HG03521 (cell line): ENCODE measurements around the gene GOLGA8K.
"Not testable (repeated sequence)": the region's sequence is repeated elsewhere in the genome, so short reads cannot be mapped to it uniquely, and the experiment has no call there.

ENCODE experiments used
- ATAC-seq: cut with Tn5 transposase; IDR thresholded peaks from one replicate; pipeline ENCODE4 v1.9.1; 2021; ENCODE audit warnings: mild to moderate bottlenecking, moderate library complexity; ENCODE audit not compliant: unreplicated experiment

The GOLGA8K gene

DNA sequence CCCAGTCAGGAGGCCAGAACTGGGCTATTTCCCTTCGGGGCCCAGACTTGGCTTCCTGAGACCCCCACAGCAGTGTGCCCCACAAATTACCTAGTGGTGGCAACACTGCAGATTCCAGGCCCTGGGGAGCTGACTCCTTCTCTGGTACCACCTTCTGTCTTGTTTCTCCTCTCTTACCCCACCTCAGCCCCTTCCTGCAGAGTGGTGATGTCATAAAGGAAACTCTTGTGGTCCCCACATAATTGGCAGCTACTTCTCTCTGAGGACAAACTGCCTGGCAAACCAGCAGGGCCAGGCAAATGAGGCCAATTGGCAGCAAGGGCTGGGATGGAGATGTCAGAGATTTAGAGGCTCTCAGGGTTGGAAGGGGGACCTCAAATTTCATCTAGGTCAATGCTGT lies 44.6 kb downstream of the GOLGA8K start:
- ATAC-seq, result not testable (repeated sequence)

DNA sequence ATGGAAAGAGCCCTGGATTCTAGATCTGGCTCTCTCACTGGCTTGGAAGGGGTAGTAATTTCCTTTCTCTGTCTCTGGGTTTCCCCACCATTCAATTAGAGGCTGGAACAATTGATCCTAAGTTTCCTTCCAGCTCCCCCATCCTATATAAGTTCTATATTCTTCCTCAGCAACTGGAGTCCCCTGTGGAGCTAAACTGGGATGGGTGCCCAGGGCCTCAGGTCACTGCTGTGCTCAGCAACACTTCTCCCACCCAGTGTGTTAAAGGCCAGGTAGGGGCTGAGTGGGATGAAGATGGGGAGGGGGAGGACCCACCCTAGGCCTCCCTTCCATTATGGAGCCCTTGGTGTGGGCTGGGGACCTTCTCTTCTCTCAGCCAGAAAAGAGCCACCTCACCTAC lies 46.2 kb downstream of the GOLGA8K start:
- not testable (repeated sequence) for ATAC-seq

DNA sequence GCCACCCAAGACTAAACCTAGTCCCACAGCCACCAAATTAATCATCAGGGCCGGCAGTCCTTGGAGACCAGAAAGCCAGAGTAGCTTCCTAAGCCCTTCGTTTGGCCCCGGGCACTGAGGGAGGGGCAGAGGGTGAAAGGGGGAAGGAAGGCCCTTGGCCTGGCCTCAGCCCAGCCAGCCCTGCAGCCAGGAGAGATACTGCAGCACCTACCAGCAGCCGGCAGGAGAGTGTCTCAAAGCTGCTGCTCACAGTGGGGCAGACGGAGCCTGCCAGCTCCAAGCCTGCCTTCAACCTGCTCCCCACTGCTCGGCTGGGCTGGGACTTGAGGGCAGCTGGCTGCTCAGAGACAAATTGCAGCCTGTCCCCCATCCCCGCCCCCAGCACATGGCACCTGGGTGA lies 50.3 kb downstream of the GOLGA8K start:
- not testable (repeated sequence) for ATAC-seq

DNA sequence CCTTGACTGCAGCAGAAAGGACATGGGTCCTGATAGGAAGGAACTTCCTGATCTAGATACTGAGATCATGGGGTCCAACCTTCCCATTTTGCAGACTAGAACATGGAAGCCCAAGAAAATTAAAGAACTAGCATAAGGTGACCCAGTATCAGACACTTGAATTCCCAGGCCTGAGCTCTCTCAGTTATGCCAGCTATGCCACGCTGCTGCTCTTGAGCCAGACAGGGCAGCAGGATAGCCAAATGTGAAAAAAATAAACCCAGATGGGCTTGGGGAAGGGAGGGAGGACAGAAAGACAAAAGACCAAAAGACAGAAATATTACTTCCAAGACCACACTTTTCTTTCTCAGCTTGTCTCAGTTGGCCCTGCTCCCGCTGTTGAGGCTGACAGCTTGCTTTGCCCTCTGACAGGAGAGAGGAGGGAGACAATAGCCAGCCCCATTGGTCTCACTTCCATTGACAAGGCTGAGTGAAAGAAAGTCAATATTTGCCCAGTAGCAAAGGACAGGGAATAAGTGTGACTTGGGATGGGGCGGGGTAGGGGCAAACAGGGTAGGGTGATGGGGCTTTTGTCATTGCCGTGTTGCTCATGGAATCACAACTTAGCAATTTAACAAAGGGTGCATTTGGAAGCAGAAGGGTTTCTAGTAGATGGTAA lies 52.4 kb downstream of the GOLGA8K start:
- ATAC-seq, result not testable (repeated sequence)

DNA sequence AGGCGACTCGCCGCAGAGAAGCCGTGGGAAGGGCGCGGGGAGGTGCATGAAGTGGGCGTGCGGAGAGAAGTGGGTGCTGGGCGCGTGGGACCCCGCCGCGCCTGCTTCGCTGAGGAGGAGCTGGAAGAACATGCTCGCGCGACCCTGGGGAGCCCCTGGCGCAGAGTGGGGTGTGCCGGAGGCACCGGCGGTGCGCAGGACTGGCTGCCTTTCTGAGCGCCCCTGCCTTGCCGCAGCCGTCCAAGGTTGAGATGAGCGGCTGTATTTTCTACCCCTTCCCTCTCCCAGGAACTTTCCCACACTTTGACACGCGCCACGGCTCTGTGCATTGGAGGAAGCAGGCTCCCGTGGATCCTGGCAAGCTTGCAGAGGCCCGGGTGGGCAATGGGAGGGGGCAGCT lies 56.1 kb downstream of the GOLGA8K start:
- ATAC-seq, result not testable (repeated sequence)

DNA sequence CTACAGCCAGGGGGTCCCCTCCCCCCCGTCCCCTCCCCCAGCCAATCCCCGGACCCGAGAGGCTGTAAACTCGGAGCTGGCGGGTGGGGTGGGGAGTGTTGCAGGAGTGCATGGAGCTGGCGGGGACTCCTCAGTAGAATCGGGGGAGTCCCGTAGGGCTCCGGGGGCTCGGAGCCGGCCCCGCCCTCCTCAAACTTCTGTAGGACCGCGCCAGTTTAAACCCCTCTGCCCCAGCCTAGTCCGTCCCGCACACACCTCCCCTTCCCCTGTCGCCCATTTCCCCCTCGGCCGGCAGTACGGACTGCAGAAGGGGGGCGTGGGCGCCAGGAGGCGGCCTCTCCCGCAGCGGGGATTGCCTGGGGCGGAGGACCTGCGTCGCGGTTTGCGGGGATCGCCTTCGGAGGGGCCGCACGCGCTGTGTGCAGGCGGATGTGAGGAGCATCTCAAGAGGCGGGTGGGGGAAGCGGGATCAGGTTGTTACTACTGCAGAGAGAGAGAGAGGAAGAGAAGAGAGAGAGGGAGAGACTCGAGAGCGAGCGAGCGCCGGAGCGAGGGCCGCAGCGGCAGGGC lies 57.0 kb downstream of the GOLGA8K start:
- not testable (repeated sequence) for ATAC-seq

DNA sequence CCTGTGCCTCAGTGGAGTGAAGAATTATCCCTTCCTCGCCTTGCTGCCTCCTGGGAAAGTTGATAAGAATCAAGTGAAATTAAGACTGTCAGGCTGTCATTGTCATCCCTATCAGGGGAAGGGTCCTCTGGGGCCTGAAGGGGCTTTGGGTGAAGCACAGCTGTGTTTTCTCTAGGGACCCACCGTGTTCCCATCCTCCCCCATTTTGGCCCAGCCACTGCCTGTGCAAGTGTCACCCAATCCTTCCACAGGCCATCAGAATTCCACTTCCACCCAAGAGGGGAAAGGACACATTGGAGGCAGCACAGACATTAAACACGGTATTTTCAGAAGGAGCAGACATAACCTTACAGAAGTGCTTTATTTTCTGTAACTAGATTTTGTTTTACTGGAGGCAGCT lies 59.2 kb downstream of the GOLGA8K start:
- ATAC-seq, result not testable (repeated sequence)
